Fibroblast of lung (primary cell): ENCODE data around the gene CHD5.

ENCODE experiments used
- CTCF ChIP-seq, 2 donors: IDR thresholded peaks in 1 of 2; conservative IDR thresholded peaks in 1 of 2; 1 replicate in 1 of 2; 2 replicates in 1 of 2; pipeline ENCODE4 v1.5.1; 2011 to 2012; ENCODE audit warnings: low read length in 2 of 2, control low read depth in 1 of 2, inconsistent platforms in 1 of 2, low read depth in 1 of 2, mild to moderate bottlenecking in 1 of 2
- EZH2 ChIP-seq: IDR thresholded peaks from 2 replicates; pipeline ENCODE4 v1.5.1; 2012; ENCODE audit warnings: low read length, control low read depth, mild to moderate bottlenecking; ENCODE audit errors: missing control alignments

DNA sequence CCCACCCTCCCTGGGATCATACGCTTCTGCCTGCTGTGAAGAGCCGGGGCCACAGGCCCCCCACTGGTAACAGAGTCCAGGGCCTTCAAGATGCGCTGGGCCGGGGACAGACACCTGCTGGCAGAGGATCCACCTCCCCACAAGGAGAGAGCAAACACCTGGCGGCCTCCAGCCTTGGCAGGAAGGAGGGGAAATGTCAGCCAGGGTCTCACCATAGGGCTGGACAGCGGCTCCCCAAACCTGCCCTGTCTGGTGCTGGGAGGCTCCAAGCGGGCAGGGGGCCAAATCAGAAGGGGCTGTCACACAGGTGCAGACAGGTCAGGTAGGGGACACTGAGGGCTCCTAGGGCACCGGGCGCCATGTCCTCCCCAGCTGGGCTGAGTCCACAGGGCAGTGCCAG, 75.5 kb downstream of the CHD5 start:
- no peak for TF ChIP-seq CTCF (conservative IDR thresholded peaks at IDR 0.05 in 1 of 2, IDR thresholded peaks at IDR 0.05 in 1 of 2; ENCODE audit: low read depth in 1 of 2, low read length in 2 of 2)
- TF ChIP-seq EZH2 = no peak
